Measurements from ENCODE around the gene GPR146.

DNA sequence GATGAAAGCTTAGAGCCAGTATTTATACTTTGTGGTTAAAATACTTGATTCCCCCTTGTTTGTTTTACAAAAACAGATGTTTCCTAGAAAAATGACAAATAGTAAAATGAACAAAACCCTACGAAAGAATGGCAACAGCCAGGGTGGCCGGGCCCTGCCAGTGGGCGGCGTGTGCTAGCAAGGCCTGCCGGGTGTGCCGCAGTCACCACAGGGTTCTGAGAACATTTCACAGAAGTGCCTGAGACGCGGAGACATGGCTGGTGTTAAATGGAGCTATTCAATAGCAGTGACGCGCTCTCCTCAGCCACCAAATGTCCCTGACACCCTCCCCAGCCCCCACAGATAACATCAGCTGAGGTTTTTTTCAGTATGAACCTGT, 14.5 kb downstream of the GPR146 start:
- TF ChIP-seq POLR2AphosphoS5 (IDR thresholded peaks at IDR 0.05; ENCODE audit: low read depth, low read length) (no peak), POLR2A (IDR thresholded peaks at IDR 0.05; ENCODE audit: low read depth, low read length) (no peak), SPI1 (IDR thresholded peaks at IDR 0.05; ENCODE audit: low read depth, low read length) (no peak)

All from GM12891 (cell line).